CD4-positive, alpha-beta T cell treated with Interleukin-17A for 4 hours (primary cell): ENCODE data around the gene BRD3.

Experiments used
- DNase-seq: peaks from one replicate; pipeline ENCODE4 v3.0.0-alpha.2; 2020; ENCODE audit warnings: mixed read lengths

The BRD3 gene

DNA sequence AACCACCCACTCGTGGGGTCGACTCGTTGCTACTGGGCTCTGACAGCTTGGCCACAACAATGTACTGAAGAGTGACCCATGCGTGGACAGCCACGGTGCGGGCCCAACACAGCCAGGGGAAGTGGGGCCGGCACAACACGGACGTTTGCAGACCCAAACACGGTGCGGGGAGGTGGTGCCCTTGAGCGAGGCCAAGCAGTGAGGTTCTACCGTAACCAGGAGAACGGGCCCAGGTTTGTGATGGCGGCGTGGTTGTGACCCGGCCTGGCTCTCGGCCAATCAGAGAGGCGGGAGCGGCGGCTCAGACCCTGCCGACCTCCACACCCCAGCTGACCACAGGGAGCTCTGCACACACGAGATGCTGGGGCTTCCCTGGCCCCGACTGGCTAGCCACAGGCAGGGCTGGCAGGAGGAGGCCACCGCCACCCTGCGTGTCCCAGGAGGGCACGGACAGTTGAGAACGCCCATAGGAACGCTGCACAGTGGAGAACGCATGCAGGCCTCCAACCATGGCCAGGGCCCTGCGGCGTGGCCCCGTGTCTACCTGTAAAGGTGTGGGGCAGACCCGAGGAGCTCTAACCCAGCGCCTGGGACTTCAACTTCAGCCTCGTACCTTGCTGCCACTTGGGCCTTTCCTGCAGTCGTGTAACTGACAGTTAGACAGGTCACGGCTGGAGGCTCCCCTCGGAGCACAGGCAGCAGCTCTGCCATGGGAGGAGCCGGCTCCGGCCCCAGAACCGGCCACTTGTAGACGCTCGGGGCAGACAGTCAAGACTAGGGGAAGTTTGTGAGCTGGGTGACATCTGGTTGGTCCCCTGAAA, 13.7 kb downstream of the BRD3 start:
- peak; percentile 2 for DNase-seq

GRCh38 chr9:134053401-134053871, 14.4 kb downstream of the BRD3 start:
- no peak for DNase-seq

- DNase-seq = no peak
Observed at GRCh38 chr9:134052941-134053340, 14.9 kb downstream of the BRD3 start.

DNA sequence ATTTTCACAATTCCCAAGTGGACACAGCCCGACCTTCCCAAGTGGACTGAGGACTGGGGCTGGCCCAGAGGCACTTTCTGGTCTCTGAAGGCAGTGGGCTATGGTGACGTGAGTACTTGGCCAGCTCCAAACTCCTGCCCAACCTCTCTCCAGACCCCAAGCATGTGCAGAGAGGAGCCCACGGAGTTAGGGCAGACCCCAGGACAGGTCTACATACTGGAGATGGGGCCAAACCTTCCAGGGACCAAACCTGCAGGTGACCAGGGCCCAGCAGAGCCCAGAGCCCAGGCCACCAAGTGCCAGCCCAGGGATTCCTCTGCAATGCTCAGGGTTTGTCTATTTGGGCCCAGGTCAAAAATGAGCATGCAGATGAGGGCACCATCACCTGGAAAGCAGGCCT, 15.3 kb downstream of the BRD3 start:
- DNase-seq = no peak

DNA sequence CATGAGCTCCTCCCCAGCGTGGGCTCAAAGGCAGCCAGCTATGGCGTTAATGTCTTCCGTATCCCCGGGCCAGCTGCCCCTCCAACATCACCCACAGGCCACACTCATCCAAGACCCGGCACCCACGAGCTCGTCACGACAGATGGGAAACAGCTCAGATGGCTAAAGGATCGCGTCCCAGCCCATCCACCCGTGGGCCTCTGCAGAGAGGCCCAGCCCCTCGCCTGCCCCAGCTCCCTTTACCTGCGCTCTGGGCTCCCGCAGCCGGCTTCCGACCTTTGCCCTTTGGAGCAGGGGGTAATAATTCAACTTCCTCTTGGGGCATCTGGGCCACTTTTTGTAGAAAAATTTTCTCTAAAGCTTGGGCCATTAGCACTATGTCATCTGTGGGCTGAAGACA, 16.5 kb downstream of the BRD3 start:
- DNase-seq = no peak

GRCh38 chr9:134050726-134051125, 17.1 kb downstream of the BRD3 start:
- no peak for DNase-seq

- DNase-seq = no peak
Observed at GRCh38 chr9:134049772-134050588, 17.8 kb downstream of the BRD3 start.

DNA sequence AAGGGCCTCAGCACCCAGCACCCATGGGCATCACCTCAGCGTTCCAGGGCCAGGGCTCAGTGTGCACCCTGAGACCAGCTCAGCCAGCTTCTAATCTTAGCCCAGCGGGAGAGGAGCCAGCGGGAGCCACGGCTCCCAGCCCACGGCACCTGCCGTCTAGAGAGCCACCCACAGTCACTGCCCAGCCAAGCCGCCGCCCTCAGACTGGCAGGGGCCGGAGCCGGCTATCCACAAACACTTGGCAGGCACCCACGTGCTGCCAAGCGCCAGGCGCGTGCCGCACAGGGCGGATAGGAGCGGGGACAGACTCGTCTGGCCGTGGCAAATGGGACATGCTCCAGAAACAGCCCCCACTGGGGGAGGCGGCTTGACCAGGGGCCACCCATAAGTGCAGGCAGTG, 18.6 kb downstream of the BRD3 start:
- DNase-seq = no peak

GRCh38 chr9:134048582-134048968, 19.3 kb downstream of the BRD3 start:
- no peak for DNase-seq

DNA sequence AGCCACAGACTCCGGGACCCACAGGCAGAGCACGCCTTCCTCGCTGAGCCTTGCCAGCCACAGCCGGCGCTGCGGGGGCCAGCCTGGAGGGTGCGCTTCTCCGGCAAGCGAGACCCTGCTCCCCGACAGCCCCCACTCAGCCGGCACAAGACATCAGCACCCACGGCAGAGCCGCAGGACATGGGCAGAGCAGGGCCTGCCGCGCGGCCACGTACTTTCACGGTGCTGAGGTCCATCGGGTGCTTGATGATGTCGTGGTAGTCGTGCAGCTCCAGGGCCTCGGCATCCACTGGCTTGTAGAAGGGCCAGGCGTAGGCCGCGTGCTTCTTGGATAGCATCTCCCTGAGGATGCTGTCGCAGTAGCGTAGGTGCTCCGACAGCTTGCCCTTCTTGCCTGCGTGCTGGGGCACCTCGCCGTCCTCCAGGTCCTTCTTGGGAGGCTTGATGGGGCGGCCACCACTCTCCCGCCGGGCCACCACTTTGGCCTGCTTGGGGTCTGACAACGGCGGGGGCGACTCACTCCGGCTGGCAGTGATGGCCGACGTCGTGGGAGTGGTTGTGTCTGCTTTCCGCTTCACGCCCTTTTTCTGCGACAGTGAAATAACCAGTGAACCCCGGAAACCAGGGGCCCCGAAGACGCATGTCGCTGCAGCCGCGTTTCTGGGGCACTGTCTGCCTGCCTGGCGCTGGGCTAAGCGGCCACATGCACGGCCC, 19.8 kb downstream of the BRD3 start:
- DNase-seq = no peak

DNA sequence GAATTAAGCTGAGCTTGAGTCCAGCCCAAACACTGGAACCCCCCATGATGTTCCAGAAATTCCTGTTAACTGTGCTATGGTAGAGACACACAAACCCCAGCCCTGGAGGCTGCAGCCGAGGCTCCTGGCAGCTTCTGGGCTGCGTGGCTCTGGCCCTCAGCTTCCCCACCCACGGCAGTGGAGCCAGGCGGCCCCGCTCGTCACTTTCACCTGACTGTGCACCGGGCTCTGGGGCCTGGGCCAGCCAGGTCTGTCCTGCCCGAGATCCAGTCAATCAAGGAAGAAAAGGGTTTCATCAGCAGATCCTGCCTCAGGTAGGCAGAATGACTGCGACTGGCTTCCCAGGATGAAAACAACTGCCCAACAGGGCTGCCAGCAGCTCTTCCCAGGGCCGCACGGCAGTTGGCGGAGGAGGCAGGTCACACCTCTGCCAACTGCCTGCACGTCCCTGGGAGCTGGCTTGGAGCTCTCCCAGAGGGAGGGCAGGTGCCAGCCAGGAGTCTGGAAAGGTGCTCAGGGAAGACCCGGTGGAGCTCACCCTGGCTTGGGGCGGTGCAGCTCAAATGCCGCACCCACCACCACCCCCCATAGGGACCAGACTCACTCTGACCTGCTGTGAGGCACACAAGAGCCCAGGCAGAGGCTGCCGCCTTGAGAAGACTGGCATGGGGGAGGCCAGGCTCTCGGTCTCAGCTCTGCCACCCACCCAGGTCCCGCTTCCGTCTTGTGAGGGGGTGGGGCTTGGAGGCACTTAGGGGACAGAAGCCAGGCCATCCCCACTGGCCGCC, 20.7 kb downstream of the BRD3 start:
- no peak for DNase-seq

DNA sequence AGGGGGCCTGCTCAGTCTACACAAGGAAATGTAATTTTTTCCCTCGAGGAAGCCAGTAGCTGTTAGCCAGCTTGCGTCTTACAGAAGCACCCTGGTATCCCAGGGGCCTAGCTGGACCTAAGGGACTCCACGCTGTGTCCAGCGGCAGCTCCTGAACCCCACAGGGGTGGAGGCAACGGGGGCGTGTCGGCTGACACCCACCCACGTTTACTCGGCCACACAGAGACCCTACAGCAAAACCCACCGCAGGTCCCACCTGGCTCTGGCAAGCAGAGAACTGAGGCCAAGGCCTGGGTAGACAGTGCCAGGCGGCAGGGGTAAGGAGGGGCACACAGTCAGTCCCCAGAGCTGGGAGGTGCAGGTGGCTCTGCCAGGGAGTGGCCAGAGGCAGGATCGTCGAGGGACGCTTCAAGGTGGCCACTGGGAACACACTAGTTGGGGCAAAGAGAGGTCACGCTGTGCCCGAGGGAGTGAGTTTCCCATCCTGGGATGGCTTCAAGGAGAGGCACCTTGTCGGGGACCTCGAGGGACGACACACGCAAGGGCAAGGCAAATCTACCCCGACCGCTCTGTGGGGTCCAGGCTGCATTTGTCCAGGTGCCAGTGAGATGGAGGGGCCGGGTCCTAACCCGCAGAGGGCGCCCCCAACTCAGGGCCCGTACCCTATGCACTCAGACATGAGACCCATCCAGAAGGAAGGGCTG, 21.8 kb downstream of the BRD3 start:
- DNase-seq = no peak

GRCh38 chr9:134044944-134045343, 22.9 kb downstream of the BRD3 start:
- DNase-seq = no peak

DNA sequence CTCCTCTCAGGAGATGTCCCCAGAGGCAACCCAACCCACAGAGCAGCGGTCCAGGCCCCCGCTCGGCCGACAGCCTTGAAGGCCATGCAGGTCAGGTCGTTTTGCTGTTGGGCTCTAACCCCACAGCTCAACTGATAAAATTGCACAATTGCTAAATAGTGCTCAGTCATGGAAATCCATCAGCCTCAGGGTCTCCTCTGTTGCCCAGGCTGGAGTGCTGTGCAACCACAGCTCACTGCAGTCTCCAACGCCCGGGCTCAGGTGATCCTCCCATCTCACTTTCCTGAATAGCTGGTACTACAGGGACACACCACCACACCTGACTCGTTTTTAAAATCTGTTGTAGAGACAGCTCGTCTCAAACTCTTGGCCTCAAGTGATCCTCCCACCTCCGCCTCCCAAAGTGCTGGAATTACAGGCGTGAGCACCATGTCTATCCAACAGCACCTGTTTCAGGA, 24.3 kb downstream of the BRD3 start:
- no peak for DNase-seq

DNA sequence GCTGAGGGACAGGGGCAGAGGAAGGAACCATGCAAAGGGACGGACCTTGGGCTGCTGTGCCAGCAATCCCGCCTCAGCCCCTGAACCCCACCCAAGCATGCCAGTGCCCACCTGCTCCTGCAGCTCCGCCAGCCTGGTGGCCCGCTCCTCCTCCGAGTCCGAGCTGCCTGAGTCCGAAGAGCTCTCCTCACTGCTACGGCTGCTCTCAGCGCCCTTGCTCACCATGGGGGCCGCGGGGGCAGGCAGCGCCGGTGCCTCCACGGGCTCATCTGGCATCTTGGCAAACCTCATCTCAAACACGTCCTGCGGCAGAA, 26.2 kb downstream of the BRD3 start:
- no peak for DNase-seq

DNA sequence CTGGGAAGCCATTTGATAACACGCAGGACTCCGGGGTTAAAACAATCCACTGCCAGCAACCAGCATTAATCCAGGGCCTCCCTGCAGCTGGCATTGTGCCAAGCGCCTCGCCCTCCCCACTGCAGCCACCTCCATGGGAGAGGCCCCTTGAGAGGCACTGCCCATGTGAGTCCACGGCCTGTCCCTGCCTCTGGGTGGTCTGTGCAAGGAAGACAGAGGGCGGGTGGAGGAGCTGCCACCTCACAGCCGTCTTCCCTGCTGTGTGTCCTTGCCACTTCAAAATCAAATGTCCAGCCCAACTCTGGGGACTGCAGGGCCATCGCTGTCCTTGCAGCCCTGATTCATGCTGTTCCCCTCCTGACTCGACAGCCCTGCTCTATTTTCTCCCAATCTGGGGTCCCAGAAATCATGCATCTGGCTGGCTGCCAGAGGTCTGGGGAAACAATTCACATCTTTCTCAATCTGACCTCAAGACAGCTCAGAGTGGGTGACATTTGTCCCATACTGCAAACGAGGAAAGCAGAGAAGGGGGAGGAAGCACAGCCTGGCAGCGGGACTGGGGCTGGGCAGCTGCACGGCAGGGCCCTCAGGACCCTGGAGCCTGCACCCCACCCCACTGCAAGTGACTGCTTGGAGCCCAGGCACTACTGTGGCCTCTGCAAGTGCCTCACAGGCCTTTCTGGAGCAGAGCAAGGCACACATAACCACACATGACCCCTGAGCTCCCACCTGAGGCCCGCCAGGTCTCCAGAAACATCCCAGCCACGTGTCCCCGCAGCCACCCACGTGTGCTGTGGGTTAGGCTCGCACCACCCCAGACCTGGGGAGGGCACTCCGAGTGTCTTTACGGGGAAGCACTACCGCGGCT, 26.8 kb downstream of the BRD3 start:
- DNase-seq = no peak

DNA sequence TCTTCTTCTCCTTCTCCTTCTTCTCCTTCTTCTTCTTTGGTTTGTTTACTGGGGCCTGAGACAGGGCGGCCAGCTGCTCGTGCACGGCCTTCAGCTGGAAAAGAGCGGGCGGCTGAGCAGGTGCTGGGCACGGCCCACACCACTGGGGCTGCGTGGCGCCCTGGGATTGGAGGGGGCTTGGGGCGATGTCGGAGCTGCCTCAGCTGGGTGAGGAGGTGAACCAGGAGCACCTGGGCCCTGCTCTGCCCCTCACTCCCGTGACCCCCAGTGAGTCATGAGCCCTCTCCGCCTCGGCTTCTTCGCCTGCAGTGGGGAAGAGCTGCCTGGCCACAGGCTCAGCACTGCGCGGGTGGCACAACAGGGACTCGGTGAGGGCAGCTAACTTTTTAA, 27.7 kb downstream of the BRD3 start:
- peak; percentile 0 for DNase-seq

DNA sequence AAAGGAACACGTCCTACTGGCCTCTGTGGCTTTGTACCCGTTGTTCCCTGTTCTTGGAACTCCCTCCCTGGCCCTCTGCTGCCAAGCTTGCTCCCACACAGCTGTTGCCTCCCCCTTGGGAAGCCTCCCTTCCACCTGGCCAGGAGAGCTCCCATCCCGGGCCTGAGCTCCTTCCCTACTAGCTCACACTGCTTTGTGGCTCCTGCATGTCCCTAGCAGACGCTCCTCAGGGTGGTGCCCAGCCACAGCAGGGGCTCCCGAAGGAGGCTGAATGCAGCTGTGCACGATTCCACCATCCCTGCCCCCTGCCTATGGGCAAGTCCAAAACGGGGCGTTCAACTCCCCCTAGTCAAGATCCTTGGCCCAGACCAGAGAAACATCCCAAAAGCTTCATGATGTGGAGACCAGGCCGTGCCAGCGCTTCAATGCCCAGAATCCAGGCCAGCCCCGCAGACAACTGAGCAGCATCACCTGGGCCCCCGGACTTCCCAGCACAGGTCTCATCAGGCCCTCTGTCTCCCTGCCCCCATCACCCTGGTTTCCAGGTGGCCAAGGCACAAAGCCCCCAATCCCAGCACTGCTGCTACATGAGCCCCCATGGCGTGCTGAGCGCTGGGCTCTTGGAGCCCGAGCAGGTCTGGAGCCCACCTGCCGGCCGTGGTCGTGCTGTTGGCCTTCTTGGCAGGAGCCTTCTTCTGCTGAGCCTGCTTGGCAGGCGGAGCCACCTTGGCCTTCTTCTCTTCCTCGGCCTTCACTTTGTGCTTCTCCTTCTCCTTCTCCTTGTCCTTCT, 28.2 kb downstream of the BRD3 start:
- DNase-seq = no peak

- no peak for DNase-seq
Observed at GRCh38 chr9:134037641-134038040, 30.2 kb downstream of the BRD3 start.

DNA sequence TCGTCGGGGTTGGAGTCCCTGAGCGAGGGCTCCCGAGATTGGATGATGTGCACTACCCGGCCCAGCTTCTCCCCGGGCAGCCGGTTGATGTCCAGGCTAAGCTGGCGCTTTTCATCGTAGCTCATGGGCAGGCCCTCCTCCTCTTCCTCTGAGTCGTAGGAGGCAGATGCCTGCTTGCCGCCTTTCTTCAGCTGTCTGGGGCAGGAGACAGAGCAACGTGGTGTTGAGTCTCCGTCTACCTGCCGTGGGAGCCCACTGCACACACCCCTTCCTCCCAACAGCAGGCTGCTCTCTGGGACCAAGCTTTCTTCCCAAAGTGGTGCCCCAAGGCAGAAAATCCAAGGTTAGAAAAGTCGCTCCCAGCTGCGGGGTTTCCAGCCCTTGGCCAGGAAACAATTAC, 31.7 kb downstream of the BRD3 start:
- DNase-seq = no peak
